B cell (primary cell): Measurements from ENCODE around the gene ITPRIP.

Experiments used
- CTCF ChIP-seq: fragments of 200-600 bp; IDR thresholded peaks from one replicate; pipeline ENCODE4 v1.8.0; 2022; ENCODE audit warnings: antibody characterized with exemption, mild to moderate bottlenecking
- EZH2 ChIP-seq: IDR thresholded peaks from 2 replicates; pipeline ENCODE4 v1.6.1; 2012; ENCODE audit warnings: borderline replicate concordance, low read depth, mild to moderate bottlenecking, moderate library complexity, low read length; ENCODE audit not compliant: insufficient read depth, poor library complexity, severe bottlenecking

DNA sequence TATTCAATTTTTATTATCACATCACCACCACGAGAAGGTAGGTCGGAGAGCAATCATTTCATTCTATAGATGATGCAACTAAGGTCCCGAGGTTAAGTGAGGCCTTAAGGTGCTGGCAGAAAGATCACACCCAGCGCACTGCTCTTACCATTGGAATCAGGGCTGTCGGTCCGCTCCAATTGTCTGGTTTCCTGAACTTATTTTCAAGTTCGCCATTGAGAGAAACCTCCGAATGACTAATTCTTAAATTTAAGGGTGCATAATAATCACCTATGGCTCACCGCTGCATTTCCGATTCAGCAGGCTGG, 69.9 kb downstream of the ITPRIP start:
- no peak for TF ChIP-seq CTCF
- TF ChIP-seq EZH2: no peak
